Upper lobe of left lung (tissue), 4 donors: ENCODE measurements around the gene SELENOS.

Source experiments
- EP300 ChIP-seq, 4 donors: sonication (generic); formaldehyde crosslinking; IDR thresholded peaks; one replicate each; pipeline ENCODE4 v1.5.1; 2017; ENCODE audit warnings: antibody characterized with exemption in 4 of 4, control low read depth in 2 of 4
- POLR2A ChIP-seq, 4 donors: fragments of 450-650 bp; IDR thresholded peaks; one replicate each; pipeline ENCODE4 v1.5.1; 2016 to 2017; ENCODE audit warnings: antibody characterized with exemption in 4 of 4, mild to moderate bottlenecking in 2 of 4
- POLR2AphosphoS5 ChIP-seq, 2 donors: sonication (generic); formaldehyde crosslinking; IDR thresholded peaks; one replicate each; pipeline ENCODE4 v1.5.1; 2017; ENCODE audit warnings: antibody characterized with exemption in 2 of 2
- TF ChIP-seq, protein P1 (sequence below), 6 experiments: fragments of 450-650 bp in 4 of 6; fragments of 200-600 bp in 2 of 6; sonication (generic) in 2 of 6; IDR thresholded peaks; one replicate each; pipeline ENCODE4 v1.5.1; 2016 to 2019; ENCODE audit warnings: antibody characterized with exemption in 6 of 6

DNA sequence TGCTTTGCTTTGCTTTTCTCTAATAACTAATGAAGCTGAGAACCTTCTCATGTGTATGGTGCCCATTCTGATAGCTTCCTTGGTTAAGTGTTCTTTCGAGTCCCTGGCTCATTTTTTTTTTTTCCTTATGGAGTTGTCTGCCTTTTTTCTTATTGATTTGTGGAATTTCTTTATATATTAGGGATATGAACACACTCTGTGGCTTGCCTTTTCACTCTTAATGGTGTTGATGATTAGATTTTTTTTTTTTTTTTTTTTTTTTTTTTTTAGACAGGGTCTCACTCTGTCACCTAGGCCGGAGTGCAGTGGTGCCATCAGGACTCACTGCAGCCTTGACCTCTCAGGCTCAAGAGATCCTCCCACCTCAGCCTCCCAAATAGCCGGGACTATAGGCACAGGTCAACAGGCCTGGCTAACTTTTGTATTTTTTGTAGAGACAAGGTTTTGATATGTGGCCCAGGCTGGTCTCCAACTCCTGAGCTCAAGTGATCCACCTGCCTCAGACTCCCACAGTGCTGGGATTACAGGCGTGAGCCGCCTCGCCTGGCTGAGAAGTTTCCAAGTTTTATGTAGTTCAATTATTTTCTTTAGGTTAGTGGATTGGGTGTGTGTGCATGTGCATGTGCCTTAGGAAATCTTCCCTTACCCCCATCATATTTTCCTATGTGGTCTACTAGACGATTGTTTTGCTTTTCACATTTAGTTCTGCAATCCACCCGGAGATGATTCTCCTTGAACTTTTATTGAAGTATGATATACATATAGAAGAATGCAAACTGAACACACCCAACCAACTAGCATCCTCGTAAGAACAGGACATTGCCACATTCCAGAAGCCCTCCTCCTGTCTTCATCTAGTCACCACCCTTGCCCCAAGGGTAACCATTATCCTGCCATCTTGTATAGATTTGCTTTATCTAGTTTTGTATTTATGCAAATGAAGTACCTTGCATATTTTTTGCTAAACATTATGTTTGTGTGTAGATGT lies 19.4 kb upstream of the SELENOS start:
- TF ChIP-seq, protein P1, sequence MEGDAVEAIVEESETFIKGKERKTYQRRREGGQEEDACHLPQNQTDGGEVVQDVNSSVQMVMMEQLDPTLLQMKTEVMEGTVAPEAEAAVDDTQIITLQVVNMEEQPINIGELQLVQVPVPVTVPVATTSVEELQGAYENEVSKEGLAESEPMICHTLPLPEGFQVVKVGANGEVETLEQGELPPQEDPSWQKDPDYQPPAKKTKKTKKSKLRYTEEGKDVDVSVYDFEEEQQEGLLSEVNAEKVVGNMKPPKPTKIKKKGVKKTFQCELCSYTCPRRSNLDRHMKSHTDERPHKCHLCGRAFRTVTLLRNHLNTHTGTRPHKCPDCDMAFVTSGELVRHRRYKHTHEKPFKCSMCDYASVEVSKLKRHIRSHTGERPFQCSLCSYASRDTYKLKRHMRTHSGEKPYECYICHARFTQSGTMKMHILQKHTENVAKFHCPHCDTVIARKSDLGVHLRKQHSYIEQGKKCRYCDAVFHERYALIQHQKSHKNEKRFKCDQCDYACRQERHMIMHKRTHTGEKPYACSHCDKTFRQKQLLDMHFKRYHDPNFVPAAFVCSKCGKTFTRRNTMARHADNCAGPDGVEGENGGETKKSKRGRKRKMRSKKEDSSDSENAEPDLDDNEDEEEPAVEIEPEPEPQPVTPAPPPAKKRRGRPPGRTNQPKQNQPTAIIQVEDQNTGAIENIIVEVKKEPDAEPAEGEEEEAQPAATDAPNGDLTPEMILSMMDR (IDR thresholded peaks at IDR 0.05): no peak
- no peak for TF ChIP-seq POLR2AphosphoS5 (IDR thresholded peaks at IDR 0.05)
- no peak for TF ChIP-seq POLR2A (IDR thresholded peaks at IDR 0.05)
- TF ChIP-seq EP300 (IDR thresholded peaks at IDR 0.05): no peak
